Left forelimb (tissue), 1 donor: ENCODE results near the gene CDV3.
"Not testable (repeated sequence)": the region's sequence is repeated elsewhere in the genome, so short reads cannot be mapped to it uniquely, and the experiment has no call there.

Source experiments
- DNase-seq: peaks from one replicate; pipeline ENCODE4 v3.0.0-alpha.2; 2018; ENCODE audit warnings: low spot score

The CDV3 gene, protein sequence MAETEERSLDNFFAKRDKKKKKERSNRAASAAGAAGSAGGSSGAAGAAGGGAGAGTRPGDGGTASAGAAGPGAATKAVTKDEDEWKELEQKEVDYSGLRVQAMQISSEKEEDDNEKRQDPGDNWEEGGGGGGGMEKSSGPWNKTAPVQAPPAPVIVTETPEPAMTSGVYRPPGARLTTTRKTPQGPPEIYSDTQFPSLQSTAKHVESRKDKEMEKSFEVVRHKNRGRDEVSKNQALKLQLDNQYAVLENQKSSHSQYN

DNA sequence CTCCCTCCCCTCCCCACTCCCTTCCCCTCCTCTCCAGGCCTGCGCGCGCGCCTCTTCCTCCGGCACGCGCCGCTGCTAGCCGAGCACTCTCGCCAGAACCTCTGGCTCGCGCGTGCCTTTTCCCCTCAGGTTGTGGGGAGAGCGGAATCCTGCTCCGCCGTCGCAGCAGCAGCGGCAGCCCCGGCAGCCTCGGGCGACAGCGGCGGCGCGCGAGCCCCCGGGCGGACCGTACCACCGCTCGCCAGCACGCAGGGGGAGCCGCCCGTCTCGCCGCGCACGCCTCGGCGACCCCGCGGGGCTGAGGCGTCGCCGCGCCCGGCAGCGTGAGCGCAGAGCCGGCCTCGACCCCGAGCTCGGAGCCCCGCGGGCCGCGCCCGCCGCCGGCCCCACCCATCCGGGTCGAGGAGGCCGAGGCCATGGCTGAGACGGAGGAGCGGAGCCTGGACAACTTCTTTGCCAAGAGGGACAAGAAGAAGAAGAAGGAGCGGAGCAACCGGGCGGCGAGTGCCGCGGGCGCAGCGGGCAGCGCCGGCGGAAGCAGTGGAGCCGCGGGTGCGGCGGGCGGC, at the start of gene CDV3:
CDV3 (plus strand) TSS at position 58 of the 566 bp plus-strand sequence; CDS start at position 417, 359 bp downstream.
- no peak for DNase-seq

DNA sequence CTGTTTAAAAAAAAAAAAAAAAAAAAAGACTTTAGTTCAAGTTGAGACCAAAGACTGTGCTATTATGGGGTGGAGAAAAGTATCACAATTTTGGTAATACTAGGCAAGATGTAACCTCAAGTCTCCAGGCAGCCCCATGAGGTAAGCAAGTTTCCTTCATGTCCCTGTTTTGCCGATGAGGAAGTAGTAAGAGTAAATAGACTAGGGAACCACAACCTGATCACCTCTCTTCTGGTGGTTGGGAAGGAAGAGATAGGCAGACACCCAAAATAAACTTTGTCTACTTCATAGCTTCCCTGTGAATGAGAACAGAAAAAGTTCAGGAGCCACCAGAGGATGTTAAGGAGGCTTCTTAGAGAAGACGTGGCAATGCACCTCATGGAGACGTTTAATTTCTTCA, 49.7 kb upstream of the CDV3 start:
- not testable (repeated sequence) for DNase-seq

DNA sequence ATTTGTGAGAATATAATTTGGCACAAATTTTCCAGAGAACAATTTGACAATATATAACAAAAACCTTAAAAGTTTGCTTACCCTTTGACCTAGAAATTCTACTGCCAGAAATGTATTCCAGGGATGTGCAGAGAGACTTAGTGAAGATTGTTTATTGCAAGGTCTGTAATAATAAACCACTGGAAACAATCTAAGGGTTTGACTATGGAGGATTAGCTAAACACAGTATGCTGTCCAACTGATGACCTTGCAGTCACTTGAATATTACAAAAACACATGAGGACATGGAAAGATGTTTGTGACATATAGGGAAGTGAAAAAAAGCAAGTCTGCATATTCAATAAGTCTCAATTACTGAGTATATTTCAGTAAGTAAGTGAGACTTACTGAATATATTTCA, 48.1 kb upstream of the CDV3 start:
- no peak for DNase-seq

DNA sequence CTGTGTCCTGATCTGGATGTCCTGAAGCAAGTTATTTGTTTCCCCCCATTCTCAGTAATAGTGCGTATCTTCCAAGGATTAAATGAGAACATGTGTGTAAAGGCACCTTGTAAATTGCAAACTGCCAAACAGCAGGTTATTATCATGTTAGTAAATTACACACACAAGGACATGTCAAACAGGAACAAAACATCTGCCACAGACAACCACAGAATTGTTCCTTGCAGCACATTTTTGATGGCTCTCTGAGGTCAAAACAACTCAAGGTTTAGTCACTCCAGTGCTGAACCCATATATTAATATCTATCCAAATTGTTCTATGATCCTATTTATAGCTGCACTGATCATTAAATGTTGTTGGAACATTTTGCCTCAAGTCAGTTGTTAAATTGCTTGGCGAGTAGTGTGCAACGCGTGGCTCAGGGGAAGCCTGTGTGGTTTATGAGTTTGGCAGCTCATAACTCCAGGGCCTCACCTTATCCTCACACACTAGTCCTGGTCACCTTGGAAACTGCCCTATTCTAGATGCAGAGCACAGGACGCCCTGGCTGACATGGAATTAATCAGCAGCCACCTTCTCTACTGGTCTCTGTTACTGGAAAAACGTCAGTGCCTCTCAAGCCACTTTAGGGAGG, 46.3 kb upstream of the CDV3 start:
- DNase-seq, result no peak

DNA sequence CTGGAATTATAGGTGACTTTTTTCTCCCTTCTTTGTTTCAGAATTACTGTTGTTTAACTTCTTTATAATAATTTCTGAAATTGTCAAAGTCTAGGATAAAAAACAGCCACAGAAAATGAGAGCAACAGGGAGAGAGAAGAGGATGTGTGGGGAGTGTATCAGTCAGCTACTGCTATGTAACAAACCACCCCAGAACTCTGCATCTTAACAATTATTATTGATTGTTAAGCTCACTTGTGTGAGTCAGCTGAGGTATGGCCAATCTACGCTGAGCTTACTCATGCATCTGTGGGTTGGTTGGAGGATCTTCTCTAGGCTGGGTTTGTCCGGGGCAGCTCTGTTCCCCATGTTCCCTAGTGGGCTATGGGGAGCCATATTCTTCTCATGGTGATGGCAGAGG, 43.7 kb upstream of the CDV3 start:
- DNase-seq, result no peak

DNA sequence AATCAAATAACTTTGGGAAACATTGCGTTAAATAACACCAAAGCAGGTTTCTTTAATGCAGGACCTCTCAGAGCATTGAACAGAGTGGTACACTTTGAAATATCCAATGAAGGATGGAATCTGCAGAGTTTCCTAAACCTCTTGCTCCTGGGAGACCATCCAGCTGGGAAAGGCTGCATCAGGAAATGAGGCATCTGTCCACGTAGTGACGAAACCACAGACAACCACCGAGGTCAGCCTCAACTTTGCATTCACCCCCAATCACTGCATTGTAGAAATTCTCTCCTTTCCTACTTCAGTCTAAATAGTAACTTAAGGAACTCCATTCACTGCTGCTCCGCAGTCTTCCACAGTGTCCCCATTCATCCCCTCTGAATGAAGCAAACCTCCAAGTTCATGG, 41.5 kb upstream of the CDV3 start:
- DNase-seq, result no peak

DNA sequence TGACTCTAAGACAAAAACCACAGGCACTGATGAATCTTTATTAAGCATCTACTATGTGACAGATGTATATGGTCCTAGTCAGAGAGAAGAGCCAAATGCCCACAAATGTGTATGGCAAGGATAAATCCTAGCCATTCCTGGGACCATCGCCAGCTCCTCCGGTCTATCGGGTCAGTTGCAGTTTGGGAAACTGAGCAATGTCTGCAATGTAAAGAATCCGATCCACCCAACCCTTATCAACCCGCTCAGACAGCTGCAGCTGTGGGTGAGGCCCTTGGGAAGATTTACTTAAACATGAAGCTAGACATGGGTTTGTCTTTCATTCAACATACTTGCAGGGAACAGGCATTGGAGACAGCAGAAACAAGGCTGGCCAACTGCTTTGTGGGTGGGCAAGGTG, 40.5 kb upstream of the CDV3 start:
- no peak for DNase-seq

DNA sequence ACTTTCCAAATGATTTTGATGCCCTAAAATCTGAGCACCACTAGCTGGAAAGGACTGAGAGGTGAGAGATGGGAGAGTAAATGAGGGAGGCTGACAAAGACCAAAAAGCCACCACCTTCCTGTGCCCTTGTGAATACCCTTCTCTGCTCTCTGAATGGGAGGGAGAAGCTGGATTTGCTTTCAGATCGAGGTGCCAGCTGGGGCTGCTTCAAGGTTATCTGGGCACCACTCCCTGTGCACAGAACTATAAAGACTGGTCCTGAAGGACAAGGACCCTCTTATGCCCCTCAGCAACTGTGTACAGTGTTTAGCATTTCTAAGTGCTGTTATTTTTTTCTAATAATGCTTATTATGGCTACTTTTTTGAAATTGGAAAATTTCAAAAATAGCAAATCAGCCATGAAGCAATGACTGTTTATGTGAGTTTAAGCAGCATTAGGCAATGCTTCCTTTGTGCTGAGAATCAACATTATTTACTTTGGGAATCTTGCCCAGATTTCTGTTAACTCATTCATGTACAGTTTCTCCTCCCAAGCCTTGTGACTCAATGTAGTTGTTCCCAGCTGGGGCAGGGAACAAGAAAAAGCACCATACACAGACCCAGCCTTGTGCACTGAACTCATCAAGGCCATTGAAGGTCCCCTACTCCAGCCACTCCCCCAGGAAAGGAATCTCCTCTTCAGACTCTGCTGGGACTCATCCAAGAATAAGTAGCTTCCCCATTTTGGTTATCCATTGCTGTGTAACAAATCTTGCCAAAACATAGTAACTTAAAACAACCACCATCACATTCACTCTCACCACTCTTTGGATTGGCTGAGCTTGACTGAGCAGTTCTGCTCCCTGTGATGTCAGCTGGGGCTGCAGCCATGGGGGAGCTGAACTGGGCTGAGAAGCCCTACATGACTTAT, 37.3 kb upstream of the CDV3 start:
- no peak for DNase-seq

DNA sequence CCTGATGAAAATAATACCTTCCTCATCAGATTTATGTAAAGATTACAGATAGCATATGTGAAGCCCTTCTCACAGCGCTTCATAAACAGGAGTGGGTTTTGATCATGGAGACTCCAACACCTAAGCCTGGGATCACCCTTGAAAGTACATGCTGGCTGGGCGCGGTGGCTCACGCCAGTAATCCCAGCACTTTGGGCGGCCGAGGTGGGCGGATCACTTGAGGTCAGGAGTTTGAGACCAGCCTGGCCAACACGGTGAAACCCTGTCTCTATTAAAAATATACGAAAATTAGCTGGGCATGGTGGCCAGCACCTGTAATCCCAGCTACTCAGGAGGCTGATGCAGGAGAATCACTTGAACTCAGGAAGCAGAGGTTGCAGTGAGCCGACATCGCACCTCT, 36.4 kb upstream of the CDV3 start:
- not testable (repeated sequence) for DNase-seq

DNA sequence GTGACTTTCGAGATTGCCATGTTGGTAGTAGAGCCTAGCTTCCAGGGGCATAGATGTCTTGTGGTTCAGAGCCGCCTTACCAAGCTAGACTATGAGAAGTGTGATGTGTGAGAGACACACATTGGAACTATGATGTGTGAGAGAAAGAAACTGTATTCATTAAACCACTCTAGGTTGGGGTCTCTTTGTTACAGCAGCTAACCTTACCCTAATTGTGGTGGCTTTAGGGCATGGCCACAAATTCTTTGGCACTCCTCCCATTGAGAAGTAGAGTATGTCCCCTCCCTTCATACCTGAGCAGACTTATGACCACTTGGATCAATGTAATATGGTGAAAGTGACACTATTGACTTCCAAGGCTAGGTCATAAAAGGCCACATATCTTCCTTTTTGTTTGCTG, 35.3 kb upstream of the CDV3 start:
- DNase-seq, result no peak

DNA sequence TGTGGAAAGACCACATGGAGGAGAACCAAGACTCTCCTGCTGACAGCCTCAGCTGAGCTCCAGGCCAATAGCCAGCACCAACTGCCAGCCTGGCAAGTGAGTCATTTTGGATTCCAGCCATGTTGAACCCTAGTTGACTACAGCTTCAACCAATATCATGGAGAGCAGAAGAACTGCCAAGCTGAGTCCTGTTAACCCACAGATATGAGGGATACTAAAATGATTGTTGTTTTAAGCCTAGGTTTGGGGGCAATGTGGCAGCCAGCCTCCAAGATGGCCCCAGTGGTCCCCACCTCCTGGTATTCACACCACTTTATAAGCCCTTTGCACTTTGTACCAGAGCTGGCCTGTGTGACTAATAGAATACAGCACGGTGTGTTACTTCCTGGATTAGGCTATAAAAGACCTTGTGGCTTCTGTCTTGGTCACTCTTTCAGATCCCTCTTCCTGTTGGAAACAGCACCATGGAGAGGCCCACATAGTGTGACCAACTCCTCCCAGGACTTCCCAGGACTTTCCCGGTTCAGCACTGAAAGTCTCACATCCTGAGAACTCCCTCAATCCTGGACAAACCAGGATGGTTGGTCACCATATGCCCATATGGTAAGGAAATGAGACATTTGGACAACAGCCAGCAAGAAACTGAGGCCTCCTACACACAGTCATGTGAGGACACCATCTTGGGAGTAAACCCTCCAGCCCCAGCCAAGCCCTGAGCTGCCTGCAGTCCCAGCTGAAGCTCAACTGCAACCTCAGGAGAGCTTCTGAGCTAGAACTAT, 32.4 kb upstream of the CDV3 start:
- no peak for DNase-seq

DNA sequence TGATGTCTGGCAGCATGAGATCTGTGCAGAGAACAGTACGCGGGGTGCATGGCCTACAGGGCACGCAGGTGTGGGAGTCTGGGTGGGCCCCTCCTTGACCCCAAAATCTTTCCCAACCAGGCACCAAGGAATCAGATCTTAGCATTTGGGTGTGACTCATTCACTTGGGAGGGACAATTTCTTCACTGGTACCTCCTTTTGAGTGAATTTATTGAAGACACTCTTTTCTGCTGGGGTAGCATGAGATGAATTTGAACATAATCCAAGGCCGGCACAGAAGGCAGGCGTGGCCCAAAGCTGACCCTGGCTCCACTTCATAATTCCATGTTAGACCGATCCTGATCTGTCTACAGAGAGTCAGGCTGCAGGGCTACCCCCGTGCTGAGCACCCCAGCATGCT, 30.6 kb upstream of the CDV3 start:
- DNase-seq, result no peak

DNA sequence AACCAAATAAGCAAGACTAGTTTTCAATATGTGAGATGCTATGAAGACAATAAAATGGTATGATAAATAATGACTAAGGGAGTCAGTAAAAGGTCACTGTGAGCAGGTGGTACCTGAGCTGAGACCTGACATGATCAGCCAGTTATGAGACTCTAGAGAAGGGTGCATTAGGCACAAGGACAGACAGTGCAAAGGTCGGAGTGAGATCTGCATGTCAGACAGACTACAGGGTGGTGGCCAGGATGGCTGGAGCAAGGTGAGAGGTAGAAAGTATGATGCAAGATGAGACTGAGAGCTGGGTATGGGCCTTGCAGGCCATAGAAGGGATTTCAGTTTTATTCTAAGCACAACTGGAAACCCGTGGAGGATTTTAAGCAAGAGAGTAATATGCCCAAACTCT, 28.5 kb upstream of the CDV3 start:
- DNase-seq, result not testable (repeated sequence)

DNA sequence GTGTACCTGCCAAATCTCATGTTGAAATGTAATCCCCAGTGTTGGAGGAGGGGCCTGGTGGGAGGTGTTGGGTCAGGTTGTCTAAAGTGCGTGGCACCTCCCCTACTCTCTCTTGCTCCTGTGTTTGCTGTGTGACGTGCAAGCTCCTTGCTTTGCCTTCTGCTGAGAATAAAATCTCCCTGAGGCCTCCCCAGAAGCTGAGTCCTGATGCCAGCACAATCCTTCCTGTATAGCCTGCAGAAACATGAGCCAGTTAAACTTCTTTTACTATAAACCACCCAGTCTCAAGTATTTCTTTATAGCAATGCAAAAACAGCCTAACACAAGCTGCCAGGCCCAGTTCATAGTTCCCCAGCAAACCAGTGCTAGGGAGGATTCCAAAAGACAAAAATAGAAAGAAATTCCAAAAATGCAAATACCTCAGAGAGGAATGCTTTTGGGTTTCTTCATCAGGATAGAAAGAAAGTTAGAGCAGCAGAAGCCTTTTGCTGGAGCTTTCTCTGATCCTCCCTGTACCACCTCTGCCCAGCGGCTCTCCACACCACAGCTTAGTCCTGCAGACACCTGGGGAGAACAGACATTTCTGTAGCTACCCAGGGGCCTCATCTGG, 25.9 kb upstream of the CDV3 start:
- DNase-seq, result no peak

DNA sequence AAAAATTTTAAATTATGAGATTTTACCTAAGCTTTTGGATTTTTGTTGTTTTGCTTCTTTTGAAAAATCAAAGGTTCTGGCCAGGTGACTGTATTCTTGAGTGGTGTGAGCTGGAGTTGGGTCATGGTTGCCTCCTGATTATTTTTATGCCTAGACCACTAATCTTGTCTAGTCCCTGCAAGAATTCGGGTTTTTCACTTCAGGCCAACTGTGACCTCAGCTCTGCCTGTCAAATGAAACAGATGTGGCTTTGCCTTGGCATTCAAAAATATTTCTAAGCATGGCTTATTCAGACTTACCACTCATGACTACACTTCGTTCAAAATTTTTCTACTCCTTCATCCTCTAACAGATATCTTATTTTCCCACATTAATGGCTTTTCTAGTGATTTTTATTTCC, 25.4 kb upstream of the CDV3 start:
- DNase-seq, result no peak

DNA sequence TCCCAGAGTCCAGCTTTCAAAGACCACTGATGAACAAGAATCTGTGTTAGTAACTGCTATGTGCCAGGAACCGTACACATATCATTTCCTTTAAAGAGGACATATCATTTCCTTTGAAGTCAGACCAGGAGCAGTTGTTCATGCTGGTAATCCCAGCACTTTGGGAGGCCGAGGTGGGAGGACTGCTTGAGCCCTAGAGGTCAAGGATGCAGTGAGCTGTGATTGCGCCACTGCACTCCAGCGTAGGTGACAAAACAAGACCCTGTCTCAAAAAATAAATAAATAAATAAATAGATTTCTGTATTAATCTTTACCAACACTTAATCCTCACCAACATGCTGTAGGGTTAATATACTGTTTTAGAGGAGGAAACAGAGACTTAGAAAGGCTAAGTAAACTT, 23.9 kb upstream of the CDV3 start:
- no peak for DNase-seq

DNA sequence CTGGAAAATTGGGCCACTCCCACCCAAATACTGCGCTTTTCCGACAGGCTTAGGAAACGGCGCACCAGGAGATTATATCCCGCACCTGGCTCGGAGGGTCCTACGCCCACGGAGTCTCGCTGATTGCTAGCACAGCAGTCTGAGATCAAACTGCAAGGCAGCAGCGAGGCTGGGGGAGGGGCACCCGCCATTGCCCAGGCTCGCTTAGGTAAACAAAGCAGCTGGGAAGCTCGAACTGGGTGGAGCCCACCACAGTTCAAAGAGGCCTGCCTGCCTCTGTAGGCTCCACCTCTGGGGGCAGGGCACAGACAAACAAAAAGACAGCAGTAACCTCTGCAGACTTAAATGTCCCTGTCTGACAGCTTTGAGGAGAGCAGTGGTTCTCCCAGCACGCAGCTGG, 21.9 kb upstream of the CDV3 start:
- not testable (repeated sequence) for DNase-seq

DNA sequence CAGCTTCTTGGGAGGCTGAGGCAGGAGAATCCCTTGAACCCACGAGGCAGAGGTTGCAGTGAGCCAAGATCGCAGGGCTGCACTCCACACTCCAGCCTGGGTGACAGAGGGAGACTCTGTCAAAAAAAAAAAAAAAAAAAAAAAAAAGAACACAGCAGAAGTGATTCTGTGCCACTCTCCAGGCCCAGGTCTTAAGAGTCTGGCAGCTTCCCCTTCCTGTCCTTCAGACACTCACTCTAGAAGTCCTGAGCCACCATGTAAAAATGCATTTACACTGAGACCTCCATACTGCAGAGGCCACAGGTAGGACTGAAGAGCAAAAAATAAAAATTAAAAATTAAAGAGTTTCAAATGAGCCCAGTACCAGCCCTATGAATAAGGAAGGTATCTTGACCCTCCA, 11.8 kb upstream of the CDV3 start:
- DNase-seq, result no peak

DNA sequence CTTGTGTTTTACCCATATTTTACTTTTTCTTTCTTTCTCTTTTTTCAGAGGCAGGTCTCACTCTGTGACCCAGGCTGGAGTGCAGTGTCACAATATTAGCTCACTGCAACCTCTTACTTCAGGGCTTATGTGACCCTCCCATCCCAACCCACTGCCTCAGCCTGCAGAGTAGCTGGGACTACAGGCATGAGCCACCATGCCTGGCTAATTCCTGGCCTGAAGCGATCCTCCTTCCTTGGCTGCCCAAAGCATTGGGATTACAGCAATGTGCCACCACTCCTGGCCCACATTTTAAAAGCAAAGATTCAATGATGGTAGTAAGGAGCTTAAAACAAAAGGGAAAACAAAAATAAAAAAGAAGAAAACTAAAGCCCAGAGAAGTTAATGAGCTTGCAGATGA, 11.1 kb upstream of the CDV3 start:
- DNase-seq, result no peak

DNA sequence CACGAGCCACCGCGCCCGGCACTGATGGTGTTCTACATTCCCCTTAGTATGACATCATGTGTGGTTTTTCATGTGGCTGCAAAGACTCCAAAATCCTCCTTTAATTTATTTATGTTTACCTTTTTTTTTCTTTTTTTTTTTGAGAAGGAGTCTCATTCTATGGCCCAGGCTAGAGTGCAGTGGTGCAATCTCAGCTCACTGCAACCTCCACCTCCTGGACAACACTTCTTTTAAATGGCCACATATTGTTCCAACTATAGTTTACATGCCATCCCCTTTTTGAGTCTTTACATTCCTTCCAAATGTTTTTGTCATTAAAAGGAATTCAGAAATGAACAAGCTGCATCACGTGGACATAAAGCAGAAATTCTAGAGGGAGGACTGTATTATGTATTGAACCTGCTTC, 10.3 kb upstream of the CDV3 start:
- no peak for DNase-seq

DNA sequence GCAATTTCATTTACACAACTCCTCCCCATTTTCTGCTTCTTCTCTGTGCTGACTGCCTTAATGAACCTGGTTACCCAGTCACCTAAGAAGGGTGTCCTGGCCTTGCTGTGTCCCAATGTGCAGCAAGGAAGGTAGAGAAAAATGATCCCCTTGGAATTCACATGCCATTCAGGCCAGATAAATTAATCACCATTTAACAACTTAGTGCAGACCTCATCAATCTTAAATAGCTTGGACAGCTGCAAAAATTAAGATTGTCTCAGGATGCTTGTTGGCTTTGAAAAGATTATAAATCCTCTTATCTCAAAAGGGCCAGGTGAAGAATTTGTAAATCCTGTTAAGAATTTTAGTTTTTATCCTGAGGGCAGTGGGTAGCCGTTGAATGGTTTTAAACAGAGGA, 9.7 kb upstream of the CDV3 start:
- no peak for DNase-seq
